Islet precursor cell (in vitro differentiated cells): ENCODE results near the gene PLEKHA7.
"Not testable (repeated sequence)": the region's sequence is repeated elsewhere in the genome, so short reads cannot be mapped to it uniquely, and the experiment has no call there.

ENCODE experiments used
- DNase-seq: peaks from one replicate; pipeline ENCODE4 v3.0.0-alpha.2; 2018

The PLEKHA7 gene

DNA sequence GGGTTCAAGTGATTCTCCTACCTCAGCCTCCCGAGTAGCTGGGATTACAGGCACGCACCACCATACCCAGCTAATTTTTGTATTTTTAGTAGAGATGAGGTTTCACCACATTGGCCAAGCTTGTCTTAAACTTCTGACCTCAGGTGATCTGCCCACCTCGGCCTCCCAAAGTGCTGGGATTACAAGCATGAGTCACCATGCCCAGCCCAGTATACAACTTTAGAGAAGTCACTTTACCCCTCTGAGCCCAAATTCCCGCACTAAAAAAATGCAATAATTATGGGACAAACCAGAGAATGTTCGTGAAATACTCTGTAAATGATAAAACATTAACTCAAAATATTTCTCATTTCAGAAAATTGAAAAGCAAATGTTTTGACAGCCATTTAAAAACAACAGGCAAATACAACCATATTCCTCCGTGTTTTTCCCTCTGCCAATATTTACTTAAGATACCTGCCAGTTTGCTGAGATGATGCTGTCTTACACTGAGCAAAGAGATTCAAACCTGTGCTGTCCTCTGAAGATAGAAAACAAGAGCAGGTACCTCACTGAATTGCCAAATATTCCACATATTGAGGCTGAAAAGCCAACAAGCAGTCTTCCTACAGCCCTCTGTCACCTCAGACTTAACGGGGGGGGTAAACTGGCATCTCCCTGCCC is 9.6 kb downstream of the PLEKHA7 start:
- no peak for DNase-seq

DNA sequence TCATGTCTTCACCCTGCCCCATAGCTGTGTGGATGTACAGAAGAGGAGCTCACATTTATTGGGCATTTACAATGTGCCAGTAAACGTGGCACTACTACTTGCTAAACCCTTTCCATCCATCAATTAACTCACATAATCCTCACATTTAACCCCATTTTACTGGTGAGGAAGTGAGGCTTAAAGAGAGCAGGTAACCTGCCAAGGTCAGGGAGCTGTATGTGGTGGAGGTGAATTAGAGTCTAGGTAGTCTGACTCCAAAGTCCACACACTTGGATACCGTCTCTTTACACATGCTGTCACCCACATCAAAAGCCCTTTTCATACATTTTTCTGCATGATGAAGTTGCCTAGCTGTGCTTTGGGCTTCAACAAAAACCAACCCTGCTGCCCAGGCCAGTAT is 10.8 kb downstream of the PLEKHA7 start:
- DNase-seq, result no peak

DNA sequence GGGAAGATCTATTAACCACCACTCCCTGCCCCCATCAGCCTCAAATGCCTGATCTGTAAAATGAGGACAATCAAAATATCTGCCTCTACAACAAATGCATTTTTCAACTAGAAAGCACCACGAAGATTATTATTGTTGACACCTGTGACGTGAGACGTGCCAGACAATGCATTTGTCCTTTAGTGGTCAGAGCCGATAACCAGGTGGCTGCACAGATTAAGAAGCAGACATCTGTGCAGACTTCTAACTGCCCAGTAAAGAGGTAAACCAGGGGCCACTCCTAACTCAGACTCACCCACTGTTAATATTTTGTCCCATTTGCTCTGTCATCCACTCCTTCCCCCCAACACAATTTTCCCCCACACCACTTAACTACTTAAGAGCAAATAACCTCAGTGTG is 11.7 kb downstream of the PLEKHA7 start:
- no peak for DNase-seq

DNA sequence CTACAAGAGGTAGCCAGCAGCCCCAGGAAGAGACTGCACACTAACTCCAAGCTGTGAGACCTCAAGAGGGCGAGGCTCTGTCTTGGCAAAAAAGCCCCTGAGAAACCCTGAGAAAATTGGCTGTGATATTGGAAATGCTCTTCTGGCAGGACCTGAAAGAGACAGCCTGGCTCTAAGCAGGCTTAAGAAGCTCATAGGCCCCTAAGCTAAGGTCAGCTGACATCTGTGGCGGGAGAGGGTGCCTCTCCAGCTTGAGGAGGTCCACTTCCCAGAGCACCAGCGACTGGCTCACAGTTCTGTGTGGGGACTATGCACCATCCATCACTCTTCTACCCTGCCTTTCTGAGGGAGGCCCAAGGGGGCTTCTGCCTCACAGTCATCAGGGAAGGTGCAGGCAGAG is 12.4 kb downstream of the PLEKHA7 start:
- no peak for DNase-seq

DNA sequence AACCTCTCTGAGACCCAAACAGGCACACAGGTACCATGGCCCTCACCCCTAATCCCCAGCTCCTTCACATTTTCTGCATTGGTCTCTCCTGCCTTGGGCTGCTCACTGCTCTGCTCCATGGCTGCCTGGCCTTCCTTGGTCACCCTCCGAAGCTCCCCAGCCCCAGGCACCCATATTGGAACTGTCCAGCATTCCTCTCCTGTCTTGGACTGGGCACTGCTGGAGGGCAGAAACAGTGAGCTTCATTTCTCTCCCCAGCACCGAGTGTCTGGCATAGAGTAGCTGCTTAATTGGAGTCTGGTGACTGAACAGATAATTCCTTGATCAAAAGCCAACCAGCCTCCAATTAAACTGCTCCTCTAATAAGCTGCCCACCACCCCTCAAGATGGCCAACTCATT is 13.2 kb downstream of the PLEKHA7 start:
- peak; percentile 66 for DNase-seq

DNA sequence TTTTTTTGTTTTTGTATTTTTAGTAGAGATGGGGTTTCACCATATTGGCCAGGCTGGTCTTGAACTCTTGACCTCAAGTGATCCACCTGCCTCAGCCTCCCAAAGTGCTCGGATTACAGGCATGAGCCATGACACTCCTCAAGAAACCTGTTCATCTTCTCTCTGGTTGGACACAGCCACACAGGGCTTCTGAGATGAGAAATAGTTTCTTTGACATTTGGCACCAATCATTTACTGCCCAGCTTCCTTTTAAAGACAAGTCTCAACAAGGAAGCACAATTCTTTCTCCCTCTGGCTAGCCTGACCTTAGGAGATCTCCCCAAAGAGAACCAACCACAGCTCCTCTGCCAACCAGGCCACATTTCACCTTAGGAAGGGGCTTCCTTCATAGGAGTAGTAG is 14.0 kb downstream of the PLEKHA7 start:
- not testable (repeated sequence) for DNase-seq

DNA sequence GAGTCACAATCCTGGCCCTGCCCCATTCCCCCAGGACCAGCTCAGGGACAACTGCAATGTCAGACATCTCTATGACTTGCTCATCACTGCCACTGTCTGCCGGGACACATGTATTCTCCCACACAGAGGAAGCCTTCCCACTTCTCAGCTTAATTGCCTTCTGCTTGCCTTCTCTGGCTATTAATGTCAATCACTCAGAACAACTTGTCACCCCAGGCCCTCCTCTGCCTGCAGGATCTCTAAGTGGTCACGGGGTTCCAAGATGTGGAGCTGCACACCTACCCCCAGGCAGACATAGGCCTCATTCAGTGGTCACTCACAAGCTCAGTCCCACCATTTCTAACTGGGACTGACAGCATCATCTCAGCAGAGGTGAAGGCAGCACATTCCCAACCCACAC is 15.1 kb downstream of the PLEKHA7 start:
- DNase-seq, result peak; percentile 60

DNA sequence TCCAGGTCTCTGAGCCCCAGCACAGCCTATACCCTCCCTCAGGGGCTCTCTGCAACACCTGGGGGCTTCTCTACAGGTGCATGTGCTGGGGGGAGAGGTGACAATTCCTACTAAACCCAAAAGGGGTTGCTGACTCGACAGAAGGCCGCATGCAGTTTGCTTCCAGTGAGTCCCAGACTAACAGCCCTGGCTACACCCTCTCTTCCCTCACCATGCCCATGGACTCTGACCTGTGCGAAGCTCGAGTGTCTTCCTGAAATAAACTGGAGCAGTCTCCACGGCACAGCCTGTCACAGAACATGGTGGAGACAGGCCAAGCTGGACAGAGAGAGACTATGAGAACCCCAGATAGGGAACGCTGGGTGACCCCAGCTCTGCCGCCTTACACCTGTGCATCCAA is 16.6 kb downstream of the PLEKHA7 start:
- no peak for DNase-seq

DNA sequence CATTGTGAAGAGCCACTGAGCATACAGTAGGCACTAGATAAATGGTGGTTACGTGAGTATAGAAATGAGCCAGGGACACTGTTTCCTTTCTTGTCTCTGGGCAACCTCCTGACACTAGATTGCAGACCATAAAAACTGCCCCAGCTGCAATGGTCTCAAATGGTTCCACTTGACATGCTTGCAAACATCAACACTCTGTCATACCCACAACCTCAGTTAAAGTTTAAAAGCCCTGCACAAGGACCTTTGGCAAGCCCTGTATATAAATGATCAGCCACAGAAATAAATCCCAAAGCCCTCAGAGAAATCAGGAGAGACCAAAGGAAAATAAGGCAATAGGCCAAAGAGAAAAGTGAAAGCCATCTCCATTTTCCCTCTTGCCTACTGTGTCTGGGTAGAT is 20.7 kb downstream of the PLEKHA7 start:
- DNase-seq, result no peak

DNA sequence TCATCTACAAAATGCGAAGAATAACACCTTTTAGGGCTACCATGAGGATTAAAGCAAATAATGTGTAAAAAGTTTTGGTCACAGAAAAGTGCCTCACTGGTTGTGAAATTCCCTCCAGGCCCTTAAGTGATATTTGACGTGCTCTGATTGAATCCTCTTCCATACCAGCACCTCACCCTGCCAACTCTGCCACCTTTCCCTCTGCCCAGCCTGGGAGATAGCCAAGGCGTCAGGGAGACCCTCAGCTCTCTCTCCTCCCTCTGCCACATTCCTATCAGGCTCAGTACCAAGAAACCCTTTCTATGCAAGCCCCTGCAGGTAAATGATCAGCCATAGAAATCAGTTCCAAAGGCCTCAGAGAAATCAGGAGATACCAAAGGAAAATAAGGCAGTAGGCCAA is 21.4 kb downstream of the PLEKHA7 start:
- no peak for DNase-seq

DNA sequence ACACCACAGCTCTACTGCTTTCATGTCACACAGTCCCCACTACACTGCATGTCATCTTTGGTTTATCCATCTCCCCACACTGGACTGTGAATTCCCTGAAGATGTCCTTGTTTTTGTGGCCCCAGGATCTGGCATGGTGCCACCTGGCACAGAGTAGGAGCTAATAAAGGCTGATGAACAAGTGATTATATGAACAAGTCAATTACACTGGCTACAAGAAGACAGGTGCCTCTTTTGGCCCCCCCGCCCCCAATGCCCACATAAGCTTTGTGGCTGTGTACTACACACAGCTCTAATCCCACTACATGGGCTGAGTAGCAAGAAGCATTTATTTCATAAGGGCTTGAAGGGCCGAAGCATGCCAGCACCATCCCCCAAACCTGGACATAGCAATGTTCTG is 24.7 kb downstream of the PLEKHA7 start:
- DNase-seq, result no peak

DNA sequence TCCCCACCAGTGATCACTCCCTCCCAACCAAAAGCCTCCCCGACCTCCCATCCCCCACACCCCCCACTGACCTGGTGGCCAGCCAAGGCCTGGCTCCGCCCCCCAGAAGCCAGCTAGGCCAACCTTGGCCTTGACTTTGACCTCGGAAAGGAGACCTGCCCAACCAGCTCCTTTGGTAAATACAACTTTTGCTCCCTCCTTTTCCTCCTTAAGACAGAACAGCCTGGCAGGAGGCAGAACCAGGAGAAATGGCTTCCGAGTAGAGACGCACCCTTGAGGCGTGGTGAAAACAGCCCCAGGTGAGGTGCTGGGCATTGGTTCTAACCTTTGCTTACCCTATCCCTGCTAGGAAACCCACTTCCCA is 27.0 kb downstream of the PLEKHA7 start:
- DNase-seq, result no peak

DNA sequence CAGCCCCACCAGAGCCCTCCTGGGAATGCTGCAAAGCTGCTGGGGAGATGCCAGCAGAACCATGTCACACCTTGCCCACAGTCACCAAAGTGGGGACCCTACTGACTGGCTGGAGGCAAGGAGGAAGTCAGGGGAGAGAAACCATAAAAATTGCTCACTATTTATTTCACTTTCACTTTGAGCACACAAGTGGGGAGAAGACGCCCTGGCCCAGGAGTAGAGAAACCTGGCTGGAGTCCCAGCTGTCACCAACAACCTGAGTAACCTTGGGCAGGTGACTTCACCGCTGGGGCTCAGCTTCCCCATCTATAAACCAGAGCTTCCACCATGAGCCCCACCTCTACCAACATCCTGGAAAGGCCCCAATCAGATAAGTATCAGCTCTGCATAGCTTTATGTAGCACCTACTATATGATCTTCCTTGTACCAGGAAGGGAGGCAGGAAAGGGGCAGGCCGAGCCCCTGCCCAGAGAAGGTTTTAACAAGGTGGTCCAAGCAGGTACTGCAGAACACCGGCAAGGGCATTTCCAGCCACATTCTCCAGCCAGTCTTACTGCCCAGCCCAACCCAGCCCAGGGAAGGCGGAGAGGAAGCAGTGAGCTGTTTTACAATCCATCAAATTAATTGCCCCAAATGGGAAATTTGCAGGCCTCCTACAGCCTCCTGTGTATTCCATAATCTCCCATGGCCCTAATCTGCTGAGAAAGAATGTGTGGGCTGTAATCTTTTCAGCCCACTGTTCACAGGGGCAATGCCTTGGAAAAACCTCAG is 27.6 kb downstream of the PLEKHA7 start:
- DNase-seq, result no peak

DNA sequence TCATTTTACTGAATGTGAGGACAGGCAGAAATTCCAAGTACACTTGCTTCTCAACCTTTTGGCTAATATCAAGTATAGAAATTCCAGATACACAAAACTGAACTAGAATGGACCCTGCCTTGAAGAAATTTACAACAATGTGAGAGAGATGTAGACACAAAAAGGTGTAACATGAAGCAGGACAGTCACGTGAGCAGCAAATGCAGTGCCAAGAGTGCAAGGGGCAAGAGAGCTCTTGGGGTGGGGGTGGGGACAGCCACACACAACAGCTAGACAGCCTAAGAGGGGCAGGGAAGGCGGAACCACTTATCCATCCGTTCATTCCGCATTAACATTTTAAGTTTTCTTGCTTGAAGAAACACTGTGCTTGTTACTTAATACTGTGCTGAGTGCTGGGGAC is 28.9 kb downstream of the PLEKHA7 start:
- DNase-seq, result no peak

DNA sequence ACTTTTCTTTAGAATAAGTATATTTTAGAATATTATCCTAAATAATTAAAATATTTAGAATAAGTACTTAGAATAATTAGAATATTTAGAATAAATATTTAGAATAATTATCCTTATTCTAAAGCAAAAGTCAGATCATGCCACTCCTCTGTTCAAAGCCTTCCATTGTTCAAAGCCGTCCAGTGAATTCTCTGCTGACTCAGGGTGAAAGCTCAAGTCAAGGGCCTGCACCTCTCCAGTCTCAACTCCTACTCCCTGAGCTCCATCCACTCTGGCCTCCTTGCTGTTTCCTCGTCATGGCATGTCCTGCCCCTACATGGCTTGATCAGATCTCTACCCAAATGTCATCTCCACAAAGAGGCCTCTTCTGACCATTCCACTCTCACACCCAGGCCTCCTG is 30.0 kb downstream of the PLEKHA7 start:
- DNase-seq, result no peak

DNA sequence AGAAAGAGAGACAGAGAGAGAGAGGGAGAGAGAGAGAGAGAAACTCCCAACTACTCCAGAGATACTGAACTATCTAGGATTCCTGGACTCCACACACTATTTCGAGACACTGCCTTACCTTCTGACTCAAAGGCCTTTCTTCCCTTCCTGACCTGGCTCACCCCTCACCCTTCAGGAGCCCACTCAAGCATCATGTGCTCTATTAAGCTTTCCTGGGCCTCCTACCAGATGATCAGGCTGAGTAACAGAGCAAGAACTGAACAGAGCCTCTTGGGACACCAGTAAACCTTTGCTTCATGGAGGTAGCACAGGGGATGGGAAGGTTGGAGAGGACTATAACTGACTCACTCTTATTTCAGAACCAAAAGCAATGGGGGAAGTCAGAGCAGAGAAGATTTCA is 31.4 kb downstream of the PLEKHA7 start:
- no peak for DNase-seq

DNA sequence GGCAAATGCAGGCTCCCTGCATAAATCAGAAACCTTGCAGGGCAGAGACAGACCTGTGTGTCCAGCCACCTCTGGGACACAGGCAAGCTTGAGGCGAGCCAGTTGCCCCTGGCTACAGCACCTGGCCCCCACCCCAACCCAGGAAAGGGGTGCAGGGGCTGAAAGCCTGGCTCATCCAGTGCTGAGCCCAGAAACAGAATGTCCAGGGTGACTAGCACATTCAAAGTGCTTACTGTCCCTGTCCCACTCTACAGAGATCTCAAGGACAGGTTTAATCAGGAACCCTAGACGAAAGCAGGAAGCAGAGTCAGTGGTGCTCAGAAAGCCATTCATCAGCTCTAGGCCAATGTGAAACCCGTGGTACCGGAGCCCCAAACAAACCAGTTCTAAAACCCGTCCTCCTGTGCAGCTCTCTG is 31.9 kb downstream of the PLEKHA7 start:
- peak; percentile 71 for DNase-seq

DNA sequence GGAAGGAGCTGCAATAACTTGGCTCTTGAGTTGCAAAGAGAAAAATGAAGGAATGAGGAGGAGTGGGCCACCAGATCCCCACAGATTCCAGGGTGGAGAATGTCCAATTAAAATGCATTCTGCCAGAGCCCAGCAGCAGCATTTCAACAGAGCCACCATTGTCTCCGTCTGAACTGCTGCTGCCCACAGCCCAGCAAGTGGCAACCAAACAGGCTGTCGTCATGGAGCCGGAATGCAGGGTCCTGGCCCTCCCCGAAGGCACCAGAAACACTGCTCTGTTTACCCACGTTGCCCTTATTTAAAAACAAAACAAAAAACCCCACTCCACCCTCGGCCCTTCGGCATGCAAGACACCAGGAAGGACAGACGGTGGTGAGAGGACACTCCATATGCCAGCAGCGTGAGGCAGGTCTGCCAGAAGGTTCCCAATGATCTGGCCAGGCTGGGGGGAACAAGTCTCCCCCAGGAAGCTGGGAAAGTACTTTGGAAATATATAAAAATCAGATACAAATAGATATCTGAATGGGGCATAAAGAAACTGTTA is 32.5 kb downstream of the PLEKHA7 start:
- peak; percentile 99 for DNase-seq

DNA sequence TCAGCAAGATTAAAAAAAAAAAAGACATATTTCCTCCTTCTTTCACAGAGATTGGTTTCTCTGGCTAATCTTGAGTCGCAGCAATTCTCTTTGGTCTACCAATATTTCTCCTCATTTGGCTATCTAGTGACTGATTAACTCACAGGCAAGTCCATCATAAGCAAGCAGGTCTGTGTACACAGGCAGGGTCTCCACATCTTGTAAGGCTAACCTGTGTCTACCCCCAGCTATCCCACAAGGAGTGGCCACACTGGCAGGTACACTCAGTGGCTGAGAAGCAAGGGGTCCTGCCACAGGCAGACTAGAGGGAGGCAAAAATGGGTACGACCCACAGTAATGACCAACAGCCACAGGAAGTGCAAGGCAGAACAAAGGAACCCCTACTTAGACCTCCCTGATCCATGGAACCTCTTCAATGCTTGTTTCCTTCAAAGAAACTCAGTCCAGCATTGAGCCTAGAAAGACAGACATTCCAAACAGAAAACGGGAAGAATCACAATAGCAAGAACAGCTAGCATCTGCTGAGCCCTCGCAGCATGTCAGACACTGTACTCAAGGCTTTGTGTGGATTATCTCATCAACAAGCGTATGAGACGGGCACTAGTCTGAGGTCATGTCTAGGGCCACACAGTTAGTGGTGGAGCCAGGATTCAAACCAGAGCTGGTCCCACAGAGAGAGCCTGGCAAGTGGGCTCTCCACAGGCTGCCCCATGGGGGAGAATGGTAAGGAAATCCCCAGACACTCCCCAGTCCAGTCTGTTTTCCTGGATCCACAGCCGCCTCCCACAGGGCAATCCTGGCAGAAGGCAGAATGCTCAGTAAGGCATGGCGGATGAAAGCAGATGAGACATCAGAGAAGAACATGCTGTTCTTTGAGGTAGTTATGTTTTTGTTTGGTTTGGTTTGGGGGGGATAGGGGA is 34.3 kb downstream of the PLEKHA7 start:
- no peak for DNase-seq

DNA sequence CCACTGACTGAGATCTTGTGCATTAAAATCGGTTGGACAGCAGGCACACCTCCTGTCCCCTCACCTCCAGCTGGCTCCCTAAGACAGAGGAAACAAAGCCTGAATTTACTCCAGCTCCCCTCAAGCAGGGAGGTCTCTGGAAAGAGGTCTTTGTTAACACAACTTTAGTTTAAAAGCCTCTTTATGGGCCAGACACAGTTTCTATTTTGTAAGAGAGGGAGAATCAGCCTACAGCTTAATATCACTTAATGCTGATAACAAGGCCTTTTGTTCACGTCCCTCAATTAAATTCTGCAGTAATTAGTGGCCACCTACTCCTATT is 36.3 kb downstream of the PLEKHA7 start:
- peak; percentile 63 for DNase-seq

DNA sequence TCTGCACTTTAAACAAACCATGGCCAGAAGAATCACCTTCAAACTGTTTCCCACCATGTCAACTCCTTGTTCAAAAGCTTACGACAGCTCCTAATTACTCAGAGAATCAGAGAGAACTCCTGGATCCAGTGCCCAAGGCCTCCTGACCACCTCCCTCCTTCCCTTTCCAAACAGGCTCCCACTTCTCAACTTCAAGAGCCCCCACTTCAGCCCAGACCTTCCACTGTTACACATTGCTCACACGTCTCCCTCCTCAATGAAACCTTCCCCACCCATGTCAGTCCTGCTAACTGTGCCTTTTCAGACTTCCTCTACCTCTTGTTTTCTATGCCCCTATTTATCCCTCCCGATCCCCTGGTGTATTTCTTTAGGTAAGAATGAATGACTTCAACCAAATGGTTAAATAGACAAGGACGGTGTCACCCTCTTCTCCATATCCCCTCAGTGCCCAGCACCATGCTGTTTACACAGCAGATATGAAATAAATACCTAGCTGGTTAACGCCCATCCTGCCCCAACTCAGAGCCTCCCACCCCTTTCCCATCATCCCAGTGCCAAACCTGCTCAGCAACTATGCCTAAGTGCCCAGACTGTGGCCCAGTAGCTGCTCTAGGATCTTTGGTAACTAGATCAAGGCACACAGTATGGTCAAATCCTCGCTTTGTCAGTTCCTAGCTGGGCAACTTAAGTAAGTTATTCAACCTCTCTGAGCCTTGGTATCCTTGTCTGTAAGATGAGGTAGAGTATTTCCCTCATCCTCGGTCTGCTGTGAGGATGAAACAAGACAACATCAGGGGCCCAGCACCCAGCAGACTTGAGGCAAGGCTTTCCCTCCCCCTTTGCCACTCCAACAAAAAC is 36.8 kb downstream of the PLEKHA7 start:
- DNase-seq, result no peak

DNA sequence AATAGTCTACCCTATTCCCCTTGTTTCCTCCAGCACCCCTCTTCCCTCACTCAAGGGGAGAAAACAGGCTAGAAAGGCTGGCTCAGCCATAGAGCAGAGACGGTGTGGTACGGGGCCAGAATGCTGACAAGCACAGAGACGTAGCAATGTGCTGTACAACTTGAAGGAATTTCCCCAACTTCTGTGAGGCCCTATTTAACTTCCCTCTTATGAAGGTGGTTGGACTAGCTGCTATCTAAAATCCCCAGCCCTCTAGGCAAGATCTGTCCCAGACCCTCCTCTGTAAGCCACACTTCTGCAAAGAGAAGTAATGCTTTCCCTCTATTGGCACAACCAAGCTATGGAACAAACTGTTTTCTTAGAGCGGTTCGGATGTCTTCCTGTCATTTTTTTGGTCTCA is 37.8 kb downstream of the PLEKHA7 start:
- no peak for DNase-seq

DNA sequence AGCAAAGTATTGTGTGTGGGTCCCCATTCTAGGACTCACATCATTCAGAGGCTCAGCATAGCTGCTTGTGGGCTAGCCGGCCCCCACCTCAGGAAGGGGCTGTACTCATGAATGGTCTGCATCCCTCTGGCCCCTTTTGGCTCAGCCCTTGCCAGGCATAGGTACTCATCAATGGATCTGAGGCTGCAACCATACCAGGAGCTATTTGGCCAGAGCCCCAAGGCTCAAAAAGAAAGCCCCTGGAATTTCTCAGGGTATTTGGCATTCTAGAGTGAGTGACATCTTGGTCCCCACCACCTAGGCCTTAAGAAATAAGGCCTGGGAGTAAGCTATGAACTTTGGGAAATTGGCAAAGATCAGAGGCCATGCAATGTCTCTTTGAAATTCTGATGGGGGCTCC is 38.3 kb downstream of the PLEKHA7 start:
- DNase-seq, result no peak
